GM18907 (cell line): ENCODE data around the gene PRKAG1.

Experiments used
- ATAC-seq: cut with Tn5 transposase; IDR thresholded peaks from one replicate; pipeline ENCODE4 v1.9.1; 2021; ENCODE audit warnings: mild to moderate bottlenecking, moderate library complexity; ENCODE audit not compliant: unreplicated experiment

The PRKAG1 gene

GRCh38 chr12:49050507-49051372 is 32.2 kb upstream of the PRKAG1 start:
- no peak for ATAC-seq

GRCh38 chr12:49049566-49050224 is 31.1 kb upstream of the PRKAG1 start:
- ATAC-seq = no peak

GRCh38 chr12:49048953-49049352 is 30.4 kb upstream of the PRKAG1 start:
- ATAC-seq = no peak

DNA sequence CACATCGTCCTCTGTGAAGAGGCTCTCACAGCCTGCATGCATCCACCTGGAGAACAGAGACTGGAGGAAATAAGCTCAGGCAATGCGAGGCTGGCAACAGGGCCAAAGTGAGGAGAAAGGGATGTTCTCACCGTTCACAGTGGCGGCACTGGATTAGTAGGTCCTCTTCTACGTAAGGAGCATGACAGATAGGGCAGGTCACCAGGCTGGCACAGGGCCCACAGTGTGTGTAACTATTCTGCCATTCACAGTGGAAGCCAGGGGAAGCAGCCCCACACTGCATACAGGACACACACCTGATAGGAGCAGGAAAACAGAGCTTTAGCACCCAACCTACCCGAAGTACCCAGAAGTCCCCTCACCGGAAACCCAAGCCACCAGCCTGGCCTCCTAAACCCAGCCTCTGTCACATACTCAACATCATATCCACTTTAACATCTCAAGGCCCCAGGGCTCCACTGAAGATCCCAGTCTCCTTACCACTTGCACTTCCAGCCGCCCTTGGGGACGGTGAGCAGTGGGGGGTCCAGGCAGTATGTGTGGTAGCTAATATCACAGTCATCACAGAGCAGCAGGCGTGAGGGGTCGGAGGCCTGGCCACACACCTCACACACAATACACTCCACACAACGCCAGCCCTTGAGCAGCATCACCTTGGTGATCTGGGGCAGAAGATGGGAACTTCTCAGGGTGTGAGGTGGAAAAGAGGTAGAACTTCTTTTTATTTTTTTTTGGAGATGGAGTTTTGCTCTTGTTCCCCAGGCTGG is 27.7 kb upstream of the PRKAG1 start:
- ATAC-seq = no peak

DNA sequence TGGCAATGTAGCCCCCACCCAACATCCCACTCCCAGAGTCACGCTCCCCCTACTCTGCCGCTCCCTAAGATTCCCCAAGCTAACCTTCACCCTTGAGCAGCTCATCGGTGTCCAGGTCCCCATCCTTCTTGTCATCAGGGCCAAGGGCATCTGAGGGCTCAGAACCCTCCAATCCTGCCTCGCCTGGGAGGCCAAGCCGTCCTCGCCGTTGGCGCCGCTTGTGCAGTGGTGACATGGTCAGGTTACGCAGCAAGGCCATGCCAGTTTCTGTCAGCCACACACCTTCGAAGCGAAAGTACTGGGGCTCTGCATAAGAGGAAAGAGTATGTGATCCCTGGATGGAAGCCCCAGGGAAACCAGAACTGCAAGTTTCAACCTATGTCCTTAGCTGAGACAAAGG is 26.1 kb upstream of the PRKAG1 start:
- no peak for ATAC-seq

DNA sequence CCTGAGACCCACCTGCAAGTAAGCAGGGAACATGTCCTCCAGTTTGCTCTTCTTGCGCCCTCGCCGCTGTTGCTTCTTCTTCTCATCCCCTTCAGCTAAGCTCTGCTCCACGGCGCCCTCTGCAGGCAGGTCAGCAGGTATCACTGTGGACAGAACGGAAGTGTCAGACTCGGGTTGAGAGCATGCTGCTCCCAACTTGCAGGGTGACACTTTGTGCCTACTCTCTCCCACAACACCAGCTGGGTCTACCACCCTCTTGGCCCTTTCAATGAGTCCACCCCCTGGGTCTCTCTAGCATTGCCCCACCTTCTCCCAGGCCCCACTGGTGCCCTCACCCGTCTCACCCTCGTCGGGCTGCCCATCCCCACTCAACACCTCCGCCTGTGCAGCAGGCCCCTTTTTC is 25.3 kb upstream of the PRKAG1 start:
- no peak for ATAC-seq

DNA sequence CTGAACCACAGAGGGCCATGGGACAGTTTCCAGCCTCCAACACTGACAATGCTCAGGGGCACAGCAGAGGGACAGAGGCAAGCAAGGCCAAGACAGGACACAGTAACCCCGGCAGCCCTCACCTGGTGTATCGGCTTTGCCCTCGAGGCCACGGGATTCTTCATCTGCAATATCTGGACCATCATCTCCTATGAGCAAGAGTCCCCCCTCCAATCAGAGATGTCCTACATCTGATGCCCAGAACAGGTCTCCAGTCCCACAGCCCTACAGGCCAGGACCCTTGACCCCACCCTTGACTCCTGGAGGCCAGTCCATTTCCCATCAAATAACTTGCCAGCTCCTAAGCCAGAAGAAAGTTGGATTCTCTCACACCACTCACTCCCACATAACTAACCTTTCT is 24.7 kb upstream of the PRKAG1 start:
- no peak for ATAC-seq

DNA sequence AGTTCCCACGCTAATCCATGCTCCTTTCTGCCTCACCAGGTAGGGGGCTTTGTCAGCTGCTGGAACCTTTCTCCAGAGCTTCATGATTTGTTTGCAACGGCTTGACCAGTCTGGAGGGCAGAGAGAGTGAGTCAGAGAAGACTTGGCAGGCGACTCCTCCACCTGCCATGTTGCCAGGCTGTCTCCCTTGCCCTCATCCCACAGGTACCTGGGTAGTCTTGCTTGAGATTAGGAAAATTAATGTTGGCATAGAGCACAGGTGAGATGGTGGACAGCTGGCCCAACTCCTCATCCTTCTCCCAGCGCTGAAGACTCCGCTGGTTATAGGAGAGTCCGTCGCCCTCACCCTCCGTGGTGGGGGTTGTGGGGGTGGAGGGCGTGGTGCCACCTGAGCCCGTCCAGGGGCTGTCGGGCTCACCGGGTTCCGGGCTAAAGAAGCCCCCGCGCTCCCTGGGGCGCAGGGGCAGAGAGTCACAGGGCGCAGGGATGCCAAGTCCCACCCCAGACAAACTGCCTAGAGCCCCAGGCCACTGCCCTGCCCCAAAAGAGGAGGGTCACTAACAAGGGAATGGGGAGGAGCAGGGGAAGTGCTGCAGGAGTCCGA is 23.4 kb upstream of the PRKAG1 start:
- no peak for ATAC-seq

DNA sequence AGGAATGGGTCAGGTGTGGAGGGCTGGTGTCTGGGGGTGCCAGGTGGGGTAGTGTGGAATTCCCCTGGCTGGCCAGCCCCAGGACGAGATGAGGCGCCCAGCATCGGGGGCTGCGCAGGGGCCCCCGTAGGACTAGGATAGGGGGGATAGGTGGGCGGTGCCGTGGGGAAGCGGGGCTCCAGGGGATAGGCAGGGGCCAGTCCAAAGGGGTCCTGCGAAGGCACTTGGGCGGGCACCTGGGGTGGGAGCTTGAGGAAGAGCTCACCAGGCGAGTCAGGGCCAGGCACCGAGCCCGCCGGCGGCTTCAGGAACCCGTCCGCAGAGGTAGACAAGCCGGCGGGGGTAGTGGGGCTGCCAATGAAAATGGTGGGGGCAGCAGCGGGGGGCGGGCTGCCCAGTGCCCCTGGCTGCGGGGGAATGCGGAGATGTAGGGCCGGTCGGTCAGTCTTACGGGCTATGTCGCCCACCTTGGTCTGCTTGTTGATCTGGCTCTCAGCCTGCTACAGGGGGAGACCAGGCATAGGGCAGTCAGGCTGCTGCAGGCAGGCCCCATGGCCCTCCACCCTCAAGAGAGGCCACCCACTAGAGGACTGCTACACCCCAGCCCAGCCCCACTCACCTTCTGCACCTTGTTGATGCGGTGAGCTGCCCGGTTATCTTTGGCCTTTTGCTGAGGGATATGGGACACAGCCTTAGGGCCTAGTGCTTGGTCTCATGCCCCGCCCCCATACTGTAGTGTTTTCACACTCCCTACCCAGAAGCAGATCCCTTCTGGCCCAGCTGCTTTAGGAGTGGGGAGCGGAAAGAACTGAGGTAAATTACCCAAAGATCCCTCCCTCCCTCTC is 22.7 kb upstream of the PRKAG1 start:
- ATAC-seq = no peak

- ATAC-seq = no peak
Measured at GRCh38 chr12:49040364-49040855, 21.8 kb upstream of the PRKAG1 start.

- no peak for ATAC-seq
Measured at GRCh38 chr12:49039421-49040363, 21.1 kb upstream of the PRKAG1 start.

DNA sequence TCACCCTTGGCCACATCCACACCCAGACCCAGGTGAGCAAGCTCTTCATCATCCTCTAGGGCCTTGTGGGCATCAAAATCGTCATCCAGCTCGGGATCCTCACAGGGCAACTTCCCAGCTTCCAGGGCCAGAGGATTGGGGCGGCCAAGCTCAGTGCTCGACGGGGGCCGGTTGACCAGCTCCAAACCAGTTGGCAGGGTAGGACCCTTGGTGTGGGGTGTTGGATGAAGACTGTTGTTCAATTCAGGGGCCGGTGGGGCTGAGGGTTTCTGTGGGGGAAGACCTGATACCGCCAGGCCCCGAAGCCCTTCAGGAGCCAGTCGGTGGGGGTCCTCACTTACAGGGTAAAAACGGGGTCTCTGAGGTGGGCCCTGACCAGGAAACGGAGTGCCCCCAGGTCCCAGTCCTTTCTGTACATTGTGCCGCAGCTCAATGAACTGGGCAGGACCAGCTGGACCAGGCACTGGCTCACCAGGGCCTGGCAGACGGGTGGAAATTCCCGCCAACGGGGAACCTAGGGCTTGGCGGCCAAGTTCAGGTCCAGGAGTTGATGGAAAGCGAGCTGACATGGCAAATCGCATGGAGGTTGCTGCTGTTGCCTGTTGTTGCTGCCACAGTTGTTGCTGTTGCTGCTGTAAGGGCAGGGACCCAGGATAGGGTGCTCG is 19.8 kb upstream of the PRKAG1 start:
- no peak for ATAC-seq

- no peak for ATAC-seq
Measured at GRCh38 chr12:49037947-49038237, 19.3 kb upstream of the PRKAG1 start.

GRCh38 chr12:49037111-49037946 is 18.8 kb upstream of the PRKAG1 start:
- ATAC-seq = no peak

DNA sequence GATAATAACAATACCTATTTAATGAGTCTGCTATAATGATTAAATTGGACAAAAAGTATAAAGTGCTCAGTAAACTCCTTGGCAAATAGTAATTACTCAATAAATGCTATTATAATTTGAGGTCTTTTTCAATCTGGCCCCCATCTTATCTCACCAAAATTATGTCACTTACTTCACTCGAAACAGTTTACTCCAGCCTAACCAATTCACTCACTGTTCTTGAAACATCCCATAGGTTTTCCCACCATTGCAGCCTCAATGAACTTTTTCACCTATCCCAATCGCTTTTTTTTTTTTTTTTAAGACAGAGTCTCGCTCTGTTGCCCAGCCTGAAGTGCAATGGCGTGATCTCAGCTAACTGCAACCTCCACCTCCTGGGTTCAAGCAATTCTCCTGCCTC is 17.5 kb upstream of the PRKAG1 start:
- no peak for ATAC-seq

- ATAC-seq = no peak
Measured at GRCh38 chr12:49034286-49034622, 15.7 kb upstream of the PRKAG1 start.

DNA sequence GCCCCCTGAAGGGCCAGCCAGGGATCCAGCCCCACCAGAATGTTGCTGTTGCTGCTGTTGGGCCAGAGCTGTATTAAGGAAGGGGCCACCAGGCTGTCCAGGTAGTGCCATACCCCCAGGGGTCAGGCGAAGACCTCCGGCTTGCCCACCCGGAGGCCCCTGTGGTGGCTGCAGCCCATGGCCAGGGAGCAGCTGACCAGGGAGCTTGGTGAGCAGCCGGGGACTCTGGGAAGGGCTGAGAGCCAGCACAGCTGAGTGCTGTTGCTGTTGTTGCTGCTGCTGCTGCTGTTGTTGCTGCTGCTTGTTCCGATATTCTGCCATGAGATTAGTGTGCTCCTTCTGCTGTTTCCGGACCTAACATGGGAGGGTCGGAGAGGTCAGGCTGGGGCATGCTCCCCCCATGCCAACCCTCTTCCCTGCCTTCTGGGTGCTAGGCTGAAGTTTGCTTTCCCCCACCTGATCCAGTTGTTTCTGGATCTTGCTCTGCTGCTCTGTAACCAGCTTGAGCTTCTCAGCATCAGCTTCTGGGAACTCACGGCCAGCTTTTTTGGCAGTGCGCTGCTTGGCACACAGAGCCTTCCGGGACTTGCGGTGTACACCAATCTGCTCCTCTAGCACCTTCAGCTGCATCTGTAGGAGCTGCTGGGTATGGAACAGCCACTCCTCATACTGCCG is 15.2 kb upstream of the PRKAG1 start:
- ATAC-seq = no peak
